PC-3 (cell line): Measurements from ENCODE around the gene MACIR.

ENCODE experiments used
- EZH2 ChIP-seq: fragments of 300-600 bp; sonication (generic); IDR thresholded peaks from one replicate; pipeline ENCODE4 v1.6.1; 2017; ENCODE audit warnings: antibody characterized with exemption, mild to moderate bottlenecking, low read length; ENCODE audit not compliant: unreplicated experiment
- EZH2phosphoT487 ChIP-seq: fragments of 300-600 bp; sonication (generic); IDR thresholded peaks from 2 replicates; pipeline ENCODE4 v1.6.1; 2018; ENCODE audit warnings: mild to moderate bottlenecking, antibody characterized with exemption, low read length, borderline replicate concordance
- TF ChIP-seq, protein P1 (sequence below): fragments of 300-600 bp; sonication (generic); conservative IDR thresholded peaks from 2 replicates; pipeline ENCODE4 v1.5.1; 2017; ENCODE audit warnings: antibody characterized with exemption, low read depth, mild to moderate bottlenecking, low read length

DNA sequence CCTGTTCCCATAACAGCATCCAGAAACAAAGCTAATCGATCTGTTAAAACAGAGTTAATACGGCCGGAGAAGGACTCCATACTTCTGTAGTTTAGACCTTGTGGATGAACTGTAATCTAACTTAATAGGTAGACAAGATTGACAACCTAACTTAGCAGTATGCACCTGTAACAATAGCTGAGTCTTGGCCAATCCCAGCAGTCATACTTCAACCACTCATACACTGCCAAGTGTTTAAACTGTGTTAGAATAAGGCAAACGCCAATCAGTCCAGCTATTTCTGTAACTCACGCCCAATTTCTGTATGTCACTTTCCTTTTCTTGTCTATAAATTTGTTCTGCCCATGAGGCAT is 33.7 kb upstream of the MACIR start:
- TF ChIP-seq, protein P1, sequence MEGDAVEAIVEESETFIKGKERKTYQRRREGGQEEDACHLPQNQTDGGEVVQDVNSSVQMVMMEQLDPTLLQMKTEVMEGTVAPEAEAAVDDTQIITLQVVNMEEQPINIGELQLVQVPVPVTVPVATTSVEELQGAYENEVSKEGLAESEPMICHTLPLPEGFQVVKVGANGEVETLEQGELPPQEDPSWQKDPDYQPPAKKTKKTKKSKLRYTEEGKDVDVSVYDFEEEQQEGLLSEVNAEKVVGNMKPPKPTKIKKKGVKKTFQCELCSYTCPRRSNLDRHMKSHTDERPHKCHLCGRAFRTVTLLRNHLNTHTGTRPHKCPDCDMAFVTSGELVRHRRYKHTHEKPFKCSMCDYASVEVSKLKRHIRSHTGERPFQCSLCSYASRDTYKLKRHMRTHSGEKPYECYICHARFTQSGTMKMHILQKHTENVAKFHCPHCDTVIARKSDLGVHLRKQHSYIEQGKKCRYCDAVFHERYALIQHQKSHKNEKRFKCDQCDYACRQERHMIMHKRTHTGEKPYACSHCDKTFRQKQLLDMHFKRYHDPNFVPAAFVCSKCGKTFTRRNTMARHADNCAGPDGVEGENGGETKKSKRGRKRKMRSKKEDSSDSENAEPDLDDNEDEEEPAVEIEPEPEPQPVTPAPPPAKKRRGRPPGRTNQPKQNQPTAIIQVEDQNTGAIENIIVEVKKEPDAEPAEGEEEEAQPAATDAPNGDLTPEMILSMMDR: no peak; the same call in 1 of the 2 replicates
- TF ChIP-seq EZH2 (no peak), EZH2phosphoT487 (no peak)
